ENCODE data around the gene GNG14. TPM values are rescaled to one million over a fixed set of nuclear protein-coding genes. Genes with fewer than 3 reads are reported as not detected.

GNG14 gene
- total RNA-seq, 3 donors from 2014 or later (not counting 1 experiment from before 2014, with no cell fraction given), result not detected

GRCh38 chr19:12652219-12652618 lies 35.6 kb upstream of the GNG14 start:
- Mint-ChIP-seq H3K27me3 (ENCODE audit: low read depth in 2 of 2) (no peaks in the 10 kb centered on the region), H3K27ac (no peak overlapping the region), H3K36me3 (peaks cover 10% of the 10 kb centered on the region), H3K4me1 (peaks cover 7% of the 10 kb centered on the region in 2 donors), H3K9me3 (no peaks in the 10 kb centered on the region), H3K4me3 (no peak overlapping the region)
- no peak overlapping the region for H3K4me3 ChIP-seq (ENCODE audit: low read length)
- peaks cover 11% of the 10 kb centered on the region for H3K4me1 ChIP-seq (ENCODE audit: control insufficient read depth, insufficient read depth, low read length)
- no peaks in the 10 kb centered on the region for H3K9me3 ChIP-seq (ENCODE audit: control insufficient read depth, insufficient read depth, low read length)
- intact Hi-C loops (cut with micrococcal nuclease), result no loop called here
- no peak overlapping the region for H3K27ac ChIP-seq (ENCODE audit: low read length)
- no peak for TF ChIP-seq CTCF (IDR thresholded peaks at IDR 0.05)
- ATAC-seq (no peak), DNase-seq (no peak)
- no peaks in the 10 kb centered on the region for H3K27me3 ChIP-seq (ENCODE audit: control insufficient read depth, insufficient read depth, low read length)
- peaks cover 31% of the 10 kb centered on the region for H3K36me3 ChIP-seq (ENCODE audit: control insufficient read depth, insufficient read depth, low read length)
- WGBS (ENCODE audit: insufficient coverage), result 85% methylated on average over 4 of the region's 6 CpGs

GRCh38 chr19:12655546-12655945 lies 32.3 kb upstream of the GNG14 start:
- Mint-ChIP-seq H3K27ac (no peak overlapping the region), H3K9me3 (no peaks in the 10 kb centered on the region)

GRCh38 chr19:12656899-12657571 lies 30.8 kb upstream of the GNG14 start:
- Histone ChIP-seq H3K27ac (ENCODE audit: low read length) (no peak overlapping the region), H3K27me3 (ENCODE audit: control insufficient read depth, insufficient read depth, low read length) (no peaks in the 10 kb centered on the region), H3K9me3 (ENCODE audit: control insufficient read depth, insufficient read depth, low read length) (no peaks in the 10 kb centered on the region), H3K4me3 (ENCODE audit: low read length) (no peak overlapping the region), H3K36me3 (ENCODE audit: control insufficient read depth, insufficient read depth, low read length) (peaks cover 56% of the 10 kb centered on the region), H3K4me1 (ENCODE audit: control insufficient read depth, insufficient read depth, low read length) (no peaks in the 10 kb centered on the region)
- Mint-ChIP-seq H3K9me3 (no peaks in the 10 kb centered on the region), H3K36me3 (peaks cover 18% of the 10 kb centered on the region), H3K4me1 (peaks cover 0 to 7% of the 10 kb centered on the region in 2 donors), H3K27me3 (ENCODE audit: low read depth in 2 of 2) (no peaks in the 10 kb centered on the region), H3K4me3 (no peak overlapping the region), H3K27ac (no peak overlapping the region)
- TF ChIP-seq CTCF (IDR thresholded peaks at IDR 0.05), result no peak
- intact Hi-C loops (cut with micrococcal nuclease), result no loop called here
- WGBS (ENCODE audit: insufficient coverage), result 97% methylated on average over 47 of the region's 50 CpGs
- no peak for DNase-seq
- ATAC-seq, result peak in 2 of 3 donors; percentile 40 to 50

More at GRCh38 chr19:12655546-12655945, 32.3 kb upstream of the GNG14 start:
- Histone ChIP-seq H3K4me3 (ENCODE audit: low read length) (no peak overlapping the region), H3K27me3 (ENCODE audit: control insufficient read depth, insufficient read depth, low read length) (no peaks in the 10 kb centered on the region), H3K36me3 (ENCODE audit: control insufficient read depth, insufficient read depth, low read length) (peaks cover 51% of the 10 kb centered on the region), H3K4me1 (ENCODE audit: control insufficient read depth, insufficient read depth, low read length) (no peaks in the 10 kb centered on the region), H3K27ac (ENCODE audit: low read length) (no peak overlapping the region), H3K9me3 (ENCODE audit: control insufficient read depth, insufficient read depth, low read length) (no peaks in the 10 kb centered on the region)
- WGBS (ENCODE audit: insufficient coverage), result 97% methylated on average over 8 of the region's 8 CpGs
- H3K4me3 Mint-ChIP-seq, result no peak overlapping the region
- H3K4me1 Mint-ChIP-seq, result peaks cover 0 to 7% of the 10 kb centered on the region in 2 donors
- H3K27me3 Mint-ChIP-seq (ENCODE audit: low read depth in 2 of 2), result no peaks in the 10 kb centered on the region
- H3K36me3 Mint-ChIP-seq, result peaks cover 18% of the 10 kb centered on the region
- DNase-seq (no peak), ATAC-seq (no peak)
- no peak for TF ChIP-seq CTCF (IDR thresholded peaks at IDR 0.05)
- intact Hi-C loops (cut with micrococcal nuclease), result no loop called here

- Histone ChIP-seq H3K27me3 (ENCODE audit: control insufficient read depth, insufficient read depth, low read length) (no peaks in the 10 kb centered on the region), H3K4me3 (ENCODE audit: low read length) (no peak overlapping the region), H3K36me3 (ENCODE audit: control insufficient read depth, insufficient read depth, low read length) (peaks cover 63% of the 10 kb centered on the region), H3K27ac (ENCODE audit: low read length) (no peak overlapping the region), H3K9me3 (ENCODE audit: control insufficient read depth, insufficient read depth, low read length) (no peaks in the 10 kb centered on the region), H3K4me1 (ENCODE audit: control insufficient read depth, insufficient read depth, low read length) (no peaks in the 10 kb centered on the region)
- Mint-ChIP-seq H3K9me3 (no peaks in the 10 kb centered on the region), H3K36me3 (peaks cover 18% of the 10 kb centered on the region), H3K4me1 (peaks cover 0 to 7% of the 10 kb centered on the region in 2 donors), H3K4me3 (no peak overlapping the region), H3K27ac (no peak overlapping the region), H3K27me3 (ENCODE audit: low read depth in 2 of 2) (no peaks in the 10 kb centered on the region)
- DNase-seq (no peak), ATAC-seq (no peak)
- TF ChIP-seq CTCF (IDR thresholded peaks at IDR 0.05), result no peak
- intact Hi-C loops (cut with micrococcal nuclease), result no loop called here
- 98% methylated on average over 19 of the region's 22 CpGs for WGBS (ENCODE audit: insufficient coverage)
Observed at GRCh38 chr19:12657966-12658365, 29.8 kb upstream of the GNG14 start.

Data from natural killer cell (primary cell).